ENCODE results near the gene PPP1CC. TPM values are rescaled to one million over a fixed set of nuclear protein-coding genes. Genes with fewer than 3 reads are reported as not detected.

The PPP1CC gene
- 100 to 1,000 TPM; 156 to 160 TPM for total RNA-seq

GRCh38 chr12:110742718-110743570 is at the start of gene PPP1CC:
TSS of gene PPP1CC (minus strand) at chr12:110742891. CDS start at chr12:110742707, 184 bp downstream.
- ATAC-seq (ENCODE audit: low read depth) (peak; percentile 92), DNase-seq (peak; percentile 92)
- Mint-ChIP-seq H3K9me3 (no peaks in the 10 kb centered on the region), H3K36me3 (peaks cover 9% of the 10 kb centered on the region), H3K4me1 (peaks cover 32% of the 10 kb centered on the region), H3K27me3 (no peaks in the 10 kb centered on the region), H3K27ac (peak within 1 kb of the TSS; percentile 97), H3K4me3 (peak within 1 kb of the TSS; percentile 96)
- POLR2A ChIA-PET = interaction anchor here (0.8 to 1.5 kb wide), 7 partner anchors 14 to 274 kb away, joined by 3 to 4 read pairs (median 3); partner anchors contain the start of genes FAM216A, RAD9B and VPS29

- Mint-ChIP-seq H3K4me3 (no peak overlapping the region), H3K9me3 (no peaks in the 10 kb centered on the region), H3K36me3 (no peaks in the 10 kb centered on the region), H3K27ac (no peak overlapping the region), H3K4me1 (peaks cover 2% of the 10 kb centered on the region), H3K27me3 (no peaks in the 10 kb centered on the region)
- ATAC-seq (ENCODE audit: low read depth) (no peak), DNase-seq (no peak)
- POLR2A ChIA-PET = no interaction called here
These were observed 48.9 kb upstream of the PPP1CC start for GRCh38 chr12:110791589-110791988.

GRCh38 chr12:110790301-110790700 is 47.6 kb upstream of the PPP1CC start:
- Mint-ChIP-seq H3K9me3 (no peaks in the 10 kb centered on the region), H3K27ac (no peak overlapping the region), H3K27me3 (no peaks in the 10 kb centered on the region), H3K4me1 (peaks cover 2% of the 10 kb centered on the region), H3K4me3 (no peak overlapping the region), H3K36me3 (no peaks in the 10 kb centered on the region)
- POLR2A ChIA-PET = no interaction called here
- ATAC-seq (ENCODE audit: low read depth) (no peak), DNase-seq (no peak)

- H3K9me3 Mint-ChIP-seq = no peaks in the 10 kb centered on the region
- ATAC-seq (ENCODE audit: low read depth) = no peak
- no peak overlapping the region for H3K27ac Mint-ChIP-seq
- H3K4me3 Mint-ChIP-seq = no peak overlapping the region
- POLR2A ChIA-PET = interaction anchor here (0.7 kb wide), 1 partner anchor 38 kb away, joined by 3 read pairs; no protein-coding TSS in a partner anchor
- H3K27me3 Mint-ChIP-seq = no peaks in the 10 kb centered on the region
- H3K4me1 Mint-ChIP-seq = no peaks in the 10 kb centered on the region
- no peak for DNase-seq
- no peaks in the 10 kb centered on the region for H3K36me3 Mint-ChIP-seq
These were observed 43.3 kb upstream of the PPP1CC start for GRCh38 chr12:110786012-110786411.

- ATAC-seq (ENCODE audit: low read depth) (no peak), DNase-seq (no peak)
- H3K4me1 Mint-ChIP-seq = peaks cover 5% of the 10 kb centered on the region
- POLR2A ChIA-PET = interaction anchor here (0.7 kb wide), 1 partner anchor 340 kb away, joined by 4 read pairs; no protein-coding TSS in a partner anchor
- no peaks in the 10 kb centered on the region for H3K9me3 Mint-ChIP-seq
- no peak overlapping the region for H3K4me3 Mint-ChIP-seq
- H3K27ac Mint-ChIP-seq = no peak overlapping the region
- no peaks in the 10 kb centered on the region for H3K36me3 Mint-ChIP-seq
- H3K27me3 Mint-ChIP-seq = no peaks in the 10 kb centered on the region
These were observed 42.5 kb upstream of the PPP1CC start for GRCh38 chr12:110785240-110785639.

- Mint-ChIP-seq H3K9me3 (no peaks in the 10 kb centered on the region), H3K27ac (no peak overlapping the region), H3K27me3 (no peaks in the 10 kb centered on the region), H3K36me3 (peaks cover 2% of the 10 kb centered on the region), H3K4me3 (no peak overlapping the region), H3K4me1 (peaks cover 17% of the 10 kb centered on the region)
- POLR2A ChIA-PET = no interaction called here
- DNase-seq (no peak), ATAC-seq (ENCODE audit: low read depth) (no peak)
These were observed 40.2 kb upstream of the PPP1CC start for GRCh38 chr12:110782922-110783321.

GRCh38 chr12:110782094-110782493 is 39.4 kb upstream of the PPP1CC start:
- Mint-ChIP-seq H3K27ac (no peak overlapping the region), H3K4me3 (no peak overlapping the region), H3K36me3 (peaks cover 2% of the 10 kb centered on the region), H3K9me3 (no peaks in the 10 kb centered on the region), H3K4me1 (peaks cover 17% of the 10 kb centered on the region), H3K27me3 (no peaks in the 10 kb centered on the region)
- POLR2A ChIA-PET = no interaction called here
- ATAC-seq (ENCODE audit: low read depth) = no peak
- no peak for DNase-seq

- POLR2A ChIA-PET = no interaction called here
- Mint-ChIP-seq H3K4me1 (peaks cover 27% of the 10 kb centered on the region), H3K4me3 (peak overlapping the region; percentile 29), H3K9me3 (no peaks in the 10 kb centered on the region), H3K27me3 (no peaks in the 10 kb centered on the region), H3K27ac (peak overlapping the region; percentile 77), H3K36me3 (peaks cover 2% of the 10 kb centered on the region)
- peak; percentile 32 for DNase-seq
- peak; percentile 51 for ATAC-seq (ENCODE audit: low read depth)
These were observed 37.8 kb upstream of the PPP1CC start for GRCh38 chr12:110780448-110780847.

- Mint-ChIP-seq H3K27me3 (no peaks in the 10 kb centered on the region), H3K4me3 (peak overlapping the region; percentile 1)
- no peak for ATAC-seq (ENCODE audit: low read depth)
These were observed 36.3 kb upstream of the PPP1CC start for GRCh38 chr12:110778833-110779577.

GRCh38 chr12:110776410-110776809 is 33.7 kb upstream of the PPP1CC start:
- peaks cover 39% of the 10 kb centered on the region for H3K4me1 Mint-ChIP-seq
- H3K36me3 Mint-ChIP-seq = peaks cover 4% of the 10 kb centered on the region
- POLR2A ChIA-PET = interaction anchor here (0.7 to 1.6 kb wide), 4 partner anchors 35 to 303 kb away, joined by 3 to 4 read pairs (median 4); no protein-coding TSS in a partner anchor
- ATAC-seq (ENCODE audit: low read depth) = peak; percentile 77
- H3K27ac Mint-ChIP-seq = peak overlapping the region; percentile 82
- peaks cover 2% of the 10 kb centered on the region for H3K9me3 Mint-ChIP-seq
- DNase-seq = no peak
- H3K27me3 Mint-ChIP-seq = no peaks in the 10 kb centered on the region
- peak overlapping the region; percentile 20 for H3K4me3 Mint-ChIP-seq

More at GRCh38 chr12:110778833-110779577, 36.3 kb upstream of the PPP1CC start:
- H3K4me1 Mint-ChIP-seq = peaks cover 29% of the 10 kb centered on the region
- no peaks in the 10 kb centered on the region for H3K9me3 Mint-ChIP-seq
- DNase-seq = no peak
- peaks cover 2% of the 10 kb centered on the region for H3K36me3 Mint-ChIP-seq
- H3K27ac Mint-ChIP-seq = peak overlapping the region; percentile 66
- POLR2A ChIA-PET = interaction anchor here (0.7 to 1.0 kb wide), 2 partner anchors 24 to 37 kb away, joined by 3 to 5 read pairs; no protein-coding TSS in a partner anchor

GRCh38 chr12:110775997-110776396 is 33.3 kb upstream of the PPP1CC start:
- ATAC-seq (ENCODE audit: low read depth) = no peak
- Mint-ChIP-seq H3K4me1 (peaks cover 39% of the 10 kb centered on the region), H3K9me3 (peaks cover 2% of the 10 kb centered on the region)

GRCh38 chr12:110774824-110775223 is 32.1 kb upstream of the PPP1CC start:
- POLR2A ChIA-PET = interaction anchor here (1.3 to 1.6 kb wide), 2 partner anchors 33 to 85 kb away, joined by 3 to 4 read pairs; no protein-coding TSS in a partner anchor
- H3K27ac Mint-ChIP-seq = no peak overlapping the region

More at GRCh38 chr12:110775997-110776396, 33.3 kb upstream of the PPP1CC start:
- no peak for DNase-seq
- POLR2A ChIA-PET = interaction anchor here (0.7 to 1.6 kb wide), 6 partner anchors 35 to 303 kb away, joined by 3 to 4 read pairs (median 4); no protein-coding TSS in a partner anchor
- Mint-ChIP-seq H3K27me3 (no peaks in the 10 kb centered on the region), H3K27ac (peak overlapping the region; percentile 82), H3K4me3 (peak overlapping the region; percentile 49), H3K36me3 (peaks cover 4% of the 10 kb centered on the region)

GRCh38 chr12:110768960-110769359 is 26.3 kb upstream of the PPP1CC start:
- H3K4me3 Mint-ChIP-seq = no peak overlapping the region
- peaks cover 2% of the 10 kb centered on the region for H3K36me3 Mint-ChIP-seq
- H3K27me3 Mint-ChIP-seq = peaks cover 2% of the 10 kb centered on the region
- POLR2A ChIA-PET = interaction anchor here (0.7 kb wide), 1 partner anchor 29 kb away, joined by 3 read pairs; no protein-coding TSS in a partner anchor
- peaks cover 12% of the 10 kb centered on the region for H3K4me1 Mint-ChIP-seq
- H3K27ac Mint-ChIP-seq = no peak overlapping the region
- ATAC-seq (ENCODE audit: low read depth) = no peak
- H3K9me3 Mint-ChIP-seq = peaks cover 3% of the 10 kb centered on the region
- no peak for DNase-seq

More at GRCh38 chr12:110774824-110775223, 32.1 kb upstream of the PPP1CC start:
- Mint-ChIP-seq H3K4me1 (peaks cover 31% of the 10 kb centered on the region), H3K4me3 (no peak overlapping the region), H3K36me3 (peaks cover 4% of the 10 kb centered on the region), H3K9me3 (peaks cover 2% of the 10 kb centered on the region), H3K27me3 (no peaks in the 10 kb centered on the region)
- ATAC-seq (ENCODE audit: low read depth) (no peak), DNase-seq (no peak)
